GM08714 (cell line): ENCODE data around the gene SIRT1.

Experiments
- H3K4me3 ChIP-seq: fragments of 200-500 bp; sonication (Bioruptor generic); 2 replicates; pipeline ENCODE4 v1.5.1; 2014; ENCODE audit warnings: mild to moderate bottlenecking, low read length, inconsistent platforms
- ZNF274 ChIP-seq: IDR thresholded peaks from 2 replicates; pipeline ENCODE4 v1.6.1; 2012; ENCODE audit warnings: mild to moderate bottlenecking, low read depth, low read length

The SIRT1 gene

GRCh38 chr10:67914777-67915340 lies 30.4 kb downstream of the SIRT1 start:
- H3K4me3 ChIP-seq = no peak overlapping the region
- TF ChIP-seq ZNF274 = no peak

GRCh38 chr10:67917169-67917568 lies 32.7 kb downstream of the SIRT1 start:
- TF ChIP-seq ZNF274 = no peak
- no peak overlapping the region for H3K4me3 ChIP-seq

GRCh38 chr10:67917679-67918078 lies 33.2 kb downstream of the SIRT1 start:
- no peak for TF ChIP-seq ZNF274
- H3K4me3 ChIP-seq = no peak overlapping the region

- TF ChIP-seq ZNF274 = no peak
- H3K4me3 ChIP-seq = no peak overlapping the region
Measured at GRCh38 chr10:67921065-67921464, 36.6 kb downstream of the SIRT1 start.

GRCh38 chr10:67923551-67923950 lies 39.1 kb downstream of the SIRT1 start:
- no peak for TF ChIP-seq ZNF274
- H3K4me3 ChIP-seq = no peak overlapping the region

- TF ChIP-seq ZNF274 = no peak
- H3K4me3 ChIP-seq = no peak overlapping the region
Measured at GRCh38 chr10:67924136-67924535, 39.7 kb downstream of the SIRT1 start.

GRCh38 chr10:67925449-67926005 lies 41.1 kb downstream of the SIRT1 start:
- H3K4me3 ChIP-seq = no peak overlapping the region
- TF ChIP-seq ZNF274 = no peak

GRCh38 chr10:67926951-67927350 lies 42.5 kb downstream of the SIRT1 start:
- TF ChIP-seq ZNF274 = no peak
- H3K4me3 ChIP-seq = no peak overlapping the region

GRCh38 chr10:67933199-67933598 lies 48.7 kb downstream of the SIRT1 start:
- TF ChIP-seq ZNF274 = no peak
- H3K4me3 ChIP-seq = no peak overlapping the region

- no peak for TF ChIP-seq ZNF274
- no peak overlapping the region for H3K4me3 ChIP-seq
Measured at GRCh38 chr10:67934336-67934735, 49.9 kb downstream of the SIRT1 start.

GRCh38 chr10:67935223-67935622 lies 50.8 kb downstream of the SIRT1 start:
- no peak overlapping the region for H3K4me3 ChIP-seq
- no peak for TF ChIP-seq ZNF274

GRCh38 chr10:67936416-67936815 lies 52.0 kb downstream of the SIRT1 start:
- no peak for TF ChIP-seq ZNF274

GRCh38 chr10:67943917-67944316 lies 59.5 kb downstream of the SIRT1 start:
- no peak for TF ChIP-seq ZNF274
- H3K4me3 ChIP-seq = no peak overlapping the region

More at GRCh38 chr10:67936416-67936815, 52.0 kb downstream of the SIRT1 start:
- H3K4me3 ChIP-seq = no peak overlapping the region

- TF ChIP-seq ZNF274 = no peak
- no peak overlapping the region for H3K4me3 ChIP-seq
Measured at GRCh38 chr10:67955614-67956013, 71.2 kb downstream of the SIRT1 start.

GRCh38 chr10:67959839-67960476 lies 75.5 kb downstream of the SIRT1 start:
- H3K4me3 ChIP-seq = no peak overlapping the region
- TF ChIP-seq ZNF274 = no peak
